ENCODE data around the gene PAN2.
"Not testable (repeated sequence)": the region's sequence is repeated elsewhere in the genome, so short reads cannot be mapped to it uniquely, and the experiment has no call there.

The PAN2 gene

DNA sequence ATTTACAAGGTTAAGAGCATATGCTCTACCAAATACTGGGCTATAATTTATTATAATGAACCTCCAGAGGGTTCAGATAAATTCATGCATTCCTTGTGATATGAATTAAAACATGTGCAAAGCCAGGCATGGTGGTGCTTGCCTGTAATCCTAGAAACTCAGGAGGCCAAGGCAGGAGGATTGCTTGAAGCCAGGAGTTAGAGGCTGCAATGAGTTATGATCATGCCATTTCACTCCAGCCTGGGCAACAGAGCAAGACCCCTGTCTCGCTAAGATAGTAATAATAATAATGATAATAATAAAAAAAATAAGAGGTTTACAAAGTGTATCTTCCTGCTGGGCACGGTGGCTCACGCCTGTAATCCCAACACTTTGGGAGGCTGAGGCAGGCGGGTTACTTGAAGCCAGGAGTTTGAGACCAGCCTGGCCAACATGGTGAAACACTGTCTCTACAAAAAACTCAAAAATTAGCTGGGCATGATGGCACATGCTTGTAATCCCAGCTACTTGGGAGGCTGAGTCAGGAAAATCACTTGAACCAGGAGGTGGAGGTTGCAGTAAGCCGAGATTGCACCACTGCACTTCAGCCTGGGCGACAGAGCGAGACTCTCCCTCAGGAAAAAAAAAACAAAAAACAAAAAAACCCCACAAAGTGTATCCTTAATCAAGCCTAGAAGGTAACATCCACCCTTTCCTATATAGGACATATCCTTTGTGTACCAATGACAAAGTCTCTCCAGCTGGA lies 26.4 kb downstream of the PAN2 start:
- no peak for DNase-seq

DNA sequence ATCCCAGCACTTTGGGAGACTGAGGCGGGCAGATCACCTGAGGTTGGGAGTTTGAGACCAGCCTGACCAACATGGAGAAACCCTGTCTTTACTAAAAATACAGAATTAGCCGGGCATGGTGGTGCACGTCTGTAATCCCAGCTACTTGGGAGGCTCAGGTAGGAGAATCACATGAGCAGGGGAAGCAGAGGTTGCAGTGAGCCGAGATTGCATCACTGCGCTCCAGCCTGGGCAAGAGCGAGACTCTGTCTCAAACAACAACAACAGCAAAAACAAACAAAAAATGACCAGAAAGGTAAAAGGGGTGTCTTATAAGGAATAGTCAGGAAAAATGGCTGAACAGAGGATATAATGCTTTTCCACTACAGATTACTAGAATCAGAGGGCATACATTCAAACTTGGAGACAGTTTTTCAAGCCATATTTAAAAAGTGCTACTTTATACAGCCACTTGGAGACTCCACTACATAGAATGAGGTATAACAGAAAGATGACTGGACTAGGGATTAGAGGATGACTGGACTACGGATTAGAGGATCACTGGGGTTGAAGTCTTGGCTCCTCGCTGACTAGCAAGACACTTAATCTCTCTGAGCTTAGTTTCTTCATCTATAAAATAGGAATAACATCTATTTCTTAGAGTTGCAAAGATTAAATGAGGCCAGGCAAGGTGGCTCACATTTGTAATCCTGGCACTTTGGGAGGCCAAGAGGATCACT lies 28.8 kb downstream of the PAN2 start:
- no peak for DNase-seq

DNA sequence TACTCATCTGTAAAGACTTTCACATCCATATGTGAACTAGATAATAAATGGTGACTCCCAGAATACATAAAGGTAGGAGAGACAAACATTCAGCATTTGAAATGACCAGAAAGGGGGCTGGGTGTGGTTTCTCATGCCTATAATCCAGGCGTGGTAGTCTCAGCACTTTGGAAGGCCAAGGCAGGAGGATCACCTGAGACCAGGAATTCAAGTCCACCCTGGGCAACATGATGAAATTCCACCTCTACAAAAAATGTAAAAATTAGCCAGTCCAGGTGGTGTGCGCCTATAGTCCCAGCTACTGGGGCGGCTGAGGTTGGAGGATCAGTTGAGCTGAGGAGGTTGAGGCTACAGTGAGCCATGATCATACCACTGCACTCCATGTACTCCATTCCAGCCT lies 29.5 kb downstream of the PAN2 start:
- no peak for DNase-seq

DNA sequence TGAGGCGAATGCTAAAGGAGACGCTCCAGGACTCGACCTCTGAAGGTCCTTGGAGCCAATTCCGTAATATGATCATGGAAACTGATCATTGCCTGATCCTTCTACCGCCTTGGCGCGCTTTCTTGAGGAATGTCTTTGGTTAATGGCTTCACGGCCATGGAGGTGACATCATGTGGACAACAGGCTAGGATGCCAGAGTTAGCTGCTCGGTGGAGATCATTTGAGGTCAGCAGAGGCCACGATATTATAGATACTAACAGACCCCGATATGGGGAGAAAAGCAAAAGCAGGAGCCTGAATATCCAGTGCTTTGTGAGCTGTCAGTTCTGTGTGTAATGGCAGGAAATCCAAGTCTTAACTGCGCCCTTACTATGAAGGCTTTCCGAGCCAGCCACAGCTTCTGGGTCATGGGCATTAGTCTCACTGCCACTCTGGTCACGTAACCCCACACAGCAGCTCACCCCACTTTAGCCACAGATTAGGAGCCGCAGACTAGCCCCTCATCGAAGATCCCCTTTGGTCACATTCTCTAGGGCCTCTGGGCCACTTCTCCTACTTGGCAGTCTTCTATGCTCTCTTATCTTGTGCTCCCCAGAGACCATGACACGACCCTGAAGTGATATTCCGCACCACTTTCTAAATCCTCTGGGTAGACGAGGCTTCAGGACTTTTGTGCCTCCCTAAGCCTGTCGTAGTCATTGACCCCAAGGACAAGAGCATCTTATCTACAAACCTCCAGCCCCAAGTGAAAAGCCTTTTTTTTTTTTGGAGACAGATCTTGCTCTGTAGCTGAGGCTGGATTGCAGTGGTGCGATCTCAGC lies 32.9 kb downstream of the PAN2 start:
- DNase-seq: peak; percentile 31

DNA sequence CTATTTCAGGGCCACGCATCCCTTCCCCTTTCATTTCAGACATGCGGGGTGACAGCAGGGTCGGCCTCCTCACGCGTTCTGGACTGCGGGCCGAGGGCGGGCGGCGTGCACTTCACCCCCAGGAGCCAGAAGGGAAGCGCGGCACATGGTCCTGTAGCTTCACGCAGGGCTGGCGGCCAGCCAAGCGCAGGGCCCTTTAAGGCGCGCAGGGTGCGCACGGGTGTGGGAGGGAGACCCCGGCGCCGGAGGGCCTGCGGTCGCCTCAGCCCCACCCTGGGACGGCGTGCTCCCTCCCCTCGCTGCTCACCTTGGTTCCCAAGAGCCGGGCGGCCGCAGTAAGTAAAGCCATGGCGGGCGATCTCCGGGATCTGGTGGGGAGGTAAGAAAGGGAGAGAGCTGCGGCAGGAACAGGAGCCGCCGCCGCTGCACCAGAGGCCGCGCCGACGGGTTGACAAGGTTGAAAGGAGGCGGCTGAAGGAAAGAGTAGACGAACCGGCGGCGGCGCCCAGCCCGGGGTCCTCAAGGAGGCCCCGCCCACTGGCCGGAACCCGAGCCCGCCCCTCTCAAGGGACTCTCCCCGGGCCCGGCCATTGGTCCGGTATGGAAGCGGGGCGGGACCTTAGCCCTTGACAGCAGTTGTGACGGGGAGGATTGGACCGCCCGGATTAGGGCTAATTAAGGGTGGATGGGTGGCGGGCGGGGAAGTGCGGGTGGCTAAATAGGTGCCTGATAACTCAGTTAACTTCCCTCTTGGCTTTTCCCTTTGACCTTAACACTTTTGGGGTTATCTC lies 33.8 kb downstream of the PAN2 start, which contains the start of gene CS:
TSS of gene CS (minus strand) at position 478 of the 791 bp plus-strand sequence. CDS start at position 349, 129 bp downstream.
- peak; percentile 89 for DNase-seq

DNA sequence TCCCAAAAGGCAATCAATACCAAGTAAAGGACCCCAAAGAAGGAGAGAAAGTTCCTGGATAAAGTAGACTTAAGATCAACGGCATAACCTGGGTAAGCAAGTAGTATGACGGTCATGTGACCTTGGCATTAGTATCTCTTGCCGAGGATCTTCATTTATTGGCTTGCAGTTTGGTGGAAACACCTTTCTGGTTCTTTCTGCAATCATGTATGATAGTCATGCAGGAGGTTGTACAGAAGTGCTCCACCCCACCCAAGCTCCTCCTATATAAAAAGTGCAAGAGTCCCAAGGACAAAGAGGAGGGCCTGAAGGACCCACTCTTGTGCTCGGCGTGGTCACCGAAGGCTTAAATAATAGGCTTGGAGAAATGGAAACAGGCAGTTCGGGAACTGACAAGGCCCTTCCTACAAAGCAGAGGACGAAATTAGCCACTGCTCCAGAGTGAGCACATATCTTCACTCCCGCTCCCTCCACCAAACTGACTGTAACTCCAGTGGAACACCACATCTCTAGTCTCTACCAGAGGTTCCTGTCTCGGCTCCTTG lies 34.4 kb downstream of the PAN2 start:
- no peak for DNase-seq

DNA sequence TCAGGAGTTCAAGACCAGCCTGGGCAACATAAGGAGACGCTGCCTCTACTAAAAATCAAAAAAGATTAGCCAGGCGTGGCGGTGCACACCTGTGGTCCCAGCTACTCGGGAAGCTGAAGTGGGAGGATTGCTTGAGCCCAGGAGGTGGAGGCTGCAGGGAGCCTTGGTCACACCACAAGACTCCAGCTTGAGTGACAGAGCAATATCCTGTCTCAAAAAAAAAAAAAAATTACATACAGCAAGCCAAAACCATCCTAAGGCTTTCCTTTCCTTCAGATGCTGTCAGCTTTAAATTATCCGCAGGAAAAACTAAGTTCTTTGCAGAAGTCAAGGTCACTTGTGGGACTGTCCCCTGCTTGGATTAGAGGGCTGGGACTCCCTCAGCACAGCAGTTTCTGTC lies 35.0 kb downstream of the PAN2 start:
- no peak for DNase-seq

DNA sequence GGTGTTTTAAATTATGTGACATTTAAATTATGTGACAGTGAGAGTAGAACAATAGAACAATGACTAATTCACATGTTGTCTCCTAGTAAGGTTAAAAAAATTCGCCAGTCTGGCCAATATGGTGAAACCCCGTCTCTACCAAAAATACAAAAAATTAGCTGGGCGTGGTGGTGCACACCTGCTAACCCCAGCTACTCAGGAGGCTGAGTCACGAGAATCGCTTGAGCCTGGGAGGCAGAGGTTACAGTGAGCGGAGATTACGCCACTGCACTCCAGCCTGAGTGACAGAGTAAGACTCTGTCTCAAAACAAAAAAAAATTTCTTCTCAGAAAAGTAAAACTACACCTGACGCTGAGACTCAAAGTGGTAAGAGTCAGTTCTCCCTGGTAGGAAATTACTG lies 36.4 kb downstream of the PAN2 start:
- no peak for DNase-seq

DNA sequence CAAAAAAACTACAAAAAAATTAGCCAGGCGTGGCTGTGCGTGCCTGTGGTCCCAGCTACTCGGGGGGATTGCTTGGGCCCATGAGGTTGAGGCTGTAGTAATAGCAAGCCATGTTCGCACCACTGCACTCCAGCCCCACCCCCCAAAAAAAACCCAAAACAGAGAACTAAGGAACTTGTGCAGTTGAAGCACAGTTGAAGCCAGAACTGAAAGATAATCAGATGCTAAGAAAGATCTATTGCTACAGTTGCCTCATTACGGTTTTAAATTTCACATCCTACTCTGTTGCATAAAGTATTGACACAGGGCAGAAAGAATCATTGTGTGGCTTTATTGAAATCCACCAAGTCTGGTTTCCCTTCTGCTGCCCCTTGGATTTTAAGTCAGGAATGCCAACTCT lies 37.5 kb downstream of the PAN2 start:
- no peak for DNase-seq

DNA sequence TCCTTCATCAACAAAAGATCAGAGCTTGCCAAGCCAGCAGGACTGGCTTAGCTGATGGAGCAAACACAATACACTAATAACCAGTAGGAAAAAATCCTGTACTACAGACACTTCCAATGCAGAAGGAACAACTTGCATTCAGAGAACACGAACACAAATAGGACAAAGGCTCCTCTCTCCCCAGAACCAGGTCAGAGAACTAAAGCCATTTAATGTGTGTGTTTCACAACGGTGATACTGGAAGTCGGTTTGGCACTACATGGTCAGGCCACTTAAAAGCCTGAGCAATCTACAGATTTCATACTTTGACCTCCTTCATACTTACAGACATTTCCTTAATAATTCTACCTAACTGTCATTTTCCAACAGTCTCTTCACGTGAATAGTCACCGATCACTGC lies 40.0 kb downstream of the PAN2 start:
- no peak for DNase-seq

DNA sequence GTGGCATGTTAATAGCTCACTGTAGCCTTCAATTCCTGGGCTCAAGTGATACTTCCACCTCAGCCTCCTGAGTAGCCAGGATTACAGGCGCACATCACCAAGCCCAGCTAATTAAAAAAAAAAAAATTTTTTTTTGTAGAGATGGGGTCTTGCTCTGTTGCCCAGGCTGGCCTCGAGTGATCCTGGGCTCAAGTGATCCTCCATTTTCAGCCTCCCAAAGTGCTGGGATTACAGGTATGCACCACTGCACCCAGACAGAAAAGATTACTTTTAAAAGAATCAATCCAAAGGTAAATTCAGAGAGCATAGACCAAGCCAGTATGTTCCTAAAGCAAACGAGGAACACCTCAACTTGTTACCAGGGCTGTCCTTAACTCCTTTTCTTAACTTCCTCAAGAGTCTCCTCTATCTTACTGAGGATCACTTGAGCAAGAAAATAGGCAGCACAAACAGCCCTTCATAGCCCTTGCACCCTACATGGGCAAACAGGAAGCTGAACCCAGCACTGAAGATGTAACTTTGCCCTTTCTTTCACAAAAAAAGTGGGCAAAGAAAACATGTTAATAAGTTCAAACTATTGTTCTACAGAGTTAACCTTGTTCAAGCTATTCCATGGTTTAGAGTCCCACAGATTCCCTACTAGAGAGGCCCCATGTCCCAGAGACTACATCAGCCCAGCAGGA lies 45.0 kb downstream of the PAN2 start:
- no peak for DNase-seq

DNA sequence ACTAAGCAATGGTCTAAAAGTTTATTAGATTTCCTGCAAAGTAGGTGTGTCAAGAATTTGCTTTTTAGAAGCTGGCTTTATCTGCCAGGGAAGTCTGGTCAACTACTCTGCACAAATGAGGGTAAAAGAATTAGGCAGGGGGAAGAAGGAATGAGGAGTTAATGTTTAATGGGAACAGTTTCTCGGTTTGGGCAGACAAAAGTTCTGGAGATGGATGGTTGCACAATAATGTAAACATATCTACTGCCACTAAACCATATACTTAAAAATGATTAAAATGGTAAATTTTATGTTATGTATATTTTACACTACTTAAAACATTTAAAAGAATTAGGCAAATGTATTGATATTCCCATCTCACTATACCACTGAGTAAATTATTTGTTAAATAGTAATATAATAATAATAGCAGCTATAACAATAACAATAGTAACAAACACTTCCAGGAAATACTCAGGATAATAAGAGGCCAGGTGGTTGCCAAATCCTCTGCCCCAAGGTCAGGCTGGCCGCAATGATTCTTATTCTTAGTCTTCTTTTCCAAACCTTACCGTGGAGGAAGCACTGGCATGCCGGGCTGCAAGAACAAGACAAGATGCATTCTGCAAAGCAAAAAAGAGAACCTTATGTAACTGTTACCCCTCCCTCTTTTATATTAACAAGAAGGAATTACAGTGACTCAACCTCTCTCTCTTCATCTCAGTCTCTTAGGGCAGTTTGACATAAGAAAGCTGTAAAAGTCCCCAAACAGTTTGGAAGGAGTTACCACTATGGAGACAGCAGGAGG lies 47.6 kb downstream of the PAN2 start:
- no peak for DNase-seq

DNA sequence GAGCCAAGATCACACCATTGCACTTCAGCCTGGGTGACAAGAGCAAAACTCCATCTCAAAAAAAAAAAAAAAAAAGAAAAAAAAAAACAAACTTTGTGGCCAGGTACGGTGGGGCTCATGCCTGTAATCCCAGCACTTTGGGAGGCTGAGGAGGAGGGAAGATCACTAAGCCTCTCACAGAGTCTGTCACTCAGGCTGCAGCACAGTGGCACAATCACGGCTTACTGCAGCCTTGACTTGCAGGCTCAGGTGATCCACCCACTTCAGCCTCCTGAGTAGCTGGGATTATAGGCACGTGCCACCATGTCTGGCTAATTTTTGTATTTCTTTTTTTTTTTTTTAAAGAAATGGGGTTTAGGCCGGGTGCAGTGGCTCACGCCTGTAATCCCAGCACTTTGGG lies 49.5 kb downstream of the PAN2 start:
- not testable (repeated sequence) for DNase-seq

DNA sequence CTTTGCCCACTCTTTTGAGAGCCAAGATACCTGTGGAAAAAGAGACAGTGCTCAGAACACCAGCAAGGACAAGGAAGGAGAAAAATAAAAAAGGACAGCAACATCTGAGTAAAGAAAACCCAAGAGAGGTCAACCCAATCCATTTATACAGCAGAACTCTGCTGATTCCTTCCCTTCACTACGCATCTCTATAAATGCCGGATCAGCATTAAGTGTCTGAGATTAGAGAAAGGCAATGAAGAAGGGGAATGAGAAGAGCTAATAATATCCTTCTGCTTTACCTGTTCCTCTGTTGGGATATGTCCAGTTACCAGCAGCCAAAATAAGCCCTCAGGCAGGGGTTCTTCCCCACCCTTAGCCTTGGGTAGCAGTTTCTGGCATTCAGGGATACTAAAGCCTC lies 51.2 kb downstream of the PAN2 start:
- DNase-seq: no peak

DNA sequence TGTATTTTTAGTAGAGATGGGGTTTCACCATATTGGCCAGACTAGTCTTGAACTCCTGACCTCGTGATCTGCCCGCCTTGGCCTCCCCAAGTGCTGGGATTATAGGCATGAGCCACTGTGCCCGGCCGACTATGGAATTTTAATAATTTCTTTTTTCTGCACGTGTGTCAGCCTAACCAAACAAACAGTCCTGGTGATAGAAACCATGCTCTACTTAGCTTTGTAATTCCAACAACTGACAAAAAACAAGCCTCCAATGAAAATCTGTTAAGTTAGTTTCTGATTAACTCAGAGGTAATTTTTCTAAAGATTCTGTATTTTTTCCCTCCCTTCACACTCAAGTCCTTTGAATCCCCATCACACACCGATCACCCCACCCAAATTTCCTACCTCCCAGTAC lies 51.8 kb downstream of the PAN2 start:
- DNase-seq: no peak

DNA sequence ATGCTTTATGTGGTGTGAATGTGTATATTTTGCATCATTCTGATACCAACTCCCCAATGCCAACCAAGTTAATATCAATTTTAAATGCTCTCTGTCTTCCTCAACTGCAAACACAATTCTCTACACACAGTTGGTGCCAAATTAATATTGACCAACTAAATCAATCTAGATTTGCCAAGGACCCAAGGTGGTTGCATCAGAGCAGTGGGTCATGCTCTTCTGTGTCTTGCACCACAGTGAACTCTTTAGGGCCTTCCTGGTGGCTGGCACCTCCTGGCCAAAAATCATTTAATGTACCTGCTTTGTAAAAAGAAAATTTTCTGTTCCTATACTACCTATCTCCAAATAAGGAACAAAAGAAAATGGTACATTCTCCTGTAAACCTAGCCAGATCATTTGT lies 53.0 kb downstream of the PAN2 start:
- DNase-seq: no peak

DNA sequence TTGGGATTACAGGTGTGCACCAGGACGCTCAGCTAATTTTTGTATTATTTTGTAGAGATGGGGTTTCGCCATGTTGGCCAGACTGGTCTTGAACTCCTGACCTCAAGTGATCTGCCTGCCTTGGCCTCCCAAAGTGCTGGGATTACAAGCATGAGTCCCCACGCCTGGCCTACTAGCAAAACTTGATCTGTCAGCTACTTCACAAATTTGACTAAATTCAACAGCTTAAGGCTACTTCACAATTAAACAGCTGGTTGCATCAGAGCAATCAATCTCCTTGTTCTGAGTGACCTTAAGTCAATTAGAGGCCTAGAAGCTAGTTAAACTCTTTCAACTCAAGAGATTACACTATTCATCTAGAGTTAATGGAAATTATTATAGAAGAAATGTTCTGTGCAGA lies 54.9 kb downstream of the PAN2 start:
- DNase-seq: no peak

DNA sequence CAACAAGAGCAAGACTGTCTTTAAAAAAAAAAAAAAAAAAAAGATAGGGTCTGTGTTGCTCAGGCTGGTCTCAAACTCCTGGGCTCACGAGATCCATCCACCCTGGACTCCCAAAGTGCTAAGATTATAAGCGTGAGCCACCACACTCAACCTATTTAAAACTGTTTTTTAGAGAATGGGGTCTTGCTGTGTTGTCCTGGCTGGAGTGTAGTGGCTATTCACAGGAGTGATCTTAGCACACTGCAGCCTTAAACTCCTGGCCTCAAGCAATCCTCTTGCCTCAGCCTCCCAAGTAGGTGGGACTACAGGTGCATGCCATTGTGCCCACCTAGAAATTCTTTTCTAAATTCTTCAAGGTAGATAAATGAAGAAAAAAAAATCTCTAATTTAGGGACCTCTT lies 59.5 kb downstream of the PAN2 start:
- DNase-seq: no peak

DNA sequence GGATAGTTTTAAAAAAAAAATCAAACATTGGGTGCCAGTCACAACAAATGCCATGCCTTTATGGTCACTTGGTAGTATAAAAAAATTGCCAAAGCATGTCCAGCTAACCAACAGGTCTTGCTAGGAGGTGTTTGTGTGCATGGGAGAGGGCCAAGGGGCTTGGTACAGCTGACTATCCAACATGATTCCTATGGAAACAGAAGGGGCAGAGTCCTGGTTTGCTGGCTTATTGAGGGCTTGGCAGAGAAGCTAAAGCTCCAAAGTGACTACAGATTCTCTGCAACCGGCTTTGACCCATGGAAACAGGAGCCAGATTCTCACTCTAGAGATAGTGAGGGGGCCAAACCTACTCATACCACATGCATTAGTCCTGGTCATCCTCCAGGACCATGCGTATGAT lies 61.3 kb downstream of the PAN2 start:
- not testable (repeated sequence) for DNase-seq

DNA sequence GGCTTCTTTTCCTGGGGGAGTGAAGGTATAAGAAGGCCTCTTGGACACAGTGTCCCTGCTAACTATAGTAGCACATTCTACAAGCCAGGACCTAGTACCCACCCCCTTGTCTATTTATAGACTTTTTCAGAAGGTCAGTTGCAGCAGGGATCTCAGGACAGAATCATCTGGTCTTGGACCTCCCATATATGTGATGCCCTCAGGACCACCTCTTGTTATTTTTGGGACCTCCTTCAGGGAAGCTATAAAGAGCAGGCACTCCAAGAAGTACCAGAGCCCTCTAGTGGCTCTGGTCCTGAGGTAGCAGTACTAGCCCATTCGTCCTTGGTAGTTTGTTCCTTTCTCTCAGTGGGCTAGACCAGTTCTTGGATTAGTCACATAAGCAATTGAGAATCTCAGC lies 62.8 kb downstream of the PAN2 start:
- DNase-seq: no peak

DNA sequence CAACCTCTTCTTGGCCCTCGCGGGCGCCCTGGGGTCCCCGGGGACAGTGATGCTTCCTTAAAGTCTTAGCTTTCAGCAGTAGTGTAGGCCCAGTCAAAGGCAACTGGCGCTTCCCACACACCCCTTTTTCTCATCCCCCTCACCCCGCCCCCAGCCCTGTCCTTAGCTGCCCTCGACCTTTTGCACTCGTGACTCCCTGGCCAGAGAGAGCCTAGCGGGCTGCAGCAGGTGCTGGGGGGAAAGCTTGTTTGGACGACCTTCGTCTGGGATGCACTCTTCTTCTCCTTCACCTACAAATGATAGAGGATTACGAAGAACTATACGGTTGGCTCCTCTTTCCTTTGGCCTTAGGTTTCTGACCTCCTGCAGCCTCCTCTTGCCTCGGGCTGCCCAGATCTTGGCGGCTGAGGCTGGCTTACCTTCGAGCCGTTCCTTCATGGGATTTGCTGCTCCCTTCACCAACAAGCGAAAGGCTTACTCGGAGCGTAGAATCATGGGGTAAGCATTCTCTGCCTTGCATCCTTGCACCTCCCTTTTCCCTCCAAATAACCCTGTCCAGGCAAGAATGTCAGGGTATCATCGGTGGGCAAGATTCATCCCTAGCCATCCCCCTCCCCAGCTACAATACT lies 66.2 kb downstream of the PAN2 start:
- peak; percentile 14 for DNase-seq
